H9 (cell line): ENCODE data around the gene PPAT. TPM values are rescaled to one million over a fixed set of nuclear protein-coding genes. Genes with fewer than 3 reads are reported as not detected.

Source experiments
- DNase-seq: peaks from one replicate; pipeline ENCODE4 v3.0.0-alpha.2; 2017
- H2AFZ ChIP-seq: one replicate; pipeline ENCODE4 v1.6.1; 2013; ENCODE audit warnings: mild to moderate bottlenecking, low read length, control low read depth, moderate library complexity
- H2AK5ac ChIP-seq: 2 replicates; pipeline ENCODE4 v1.6.1; 2013; ENCODE audit warnings: low read length, control low read depth, mixed read lengths; ENCODE audit not compliant: insufficient read length
- H2BK120ac ChIP-seq: one replicate; pipeline ENCODE4 v1.6.1; 2013; ENCODE audit warnings: low read depth, mild to moderate bottlenecking, low read length, control low read depth, inconsistent platforms; ENCODE audit not compliant: poor library complexity, severe bottlenecking
- H2BK12ac ChIP-seq: 2 replicates; pipeline ENCODE4 v1.6.1; 2013; ENCODE audit warnings: low read length, control low read depth, mixed read lengths, low read depth; ENCODE audit not compliant: insufficient read length
- H2BK15ac ChIP-seq: 2 replicates; pipeline ENCODE4 v1.6.1; 2013; ENCODE audit warnings: low read depth, low read length, control low read depth
- H2BK20ac ChIP-seq: one replicate; pipeline ENCODE4 v1.6.1; 2013; ENCODE audit warnings: low read depth, mild to moderate bottlenecking, low read length, control low read depth, inconsistent platforms; ENCODE audit not compliant: poor library complexity, severe bottlenecking
- H2BK5ac ChIP-seq: 2 replicates; pipeline ENCODE4 v1.6.1; 2013; ENCODE audit warnings: low read length, control low read depth, mixed read lengths; ENCODE audit not compliant: insufficient read length
- H3K14ac ChIP-seq: 2 replicates; pipeline ENCODE4 v1.6.1; 2013; ENCODE audit warnings: low read length, control low read depth; ENCODE audit not compliant: insufficient read depth
- H3K18ac ChIP-seq: 2 replicates; pipeline ENCODE4 v1.6.1; 2013; ENCODE audit warnings: low read depth, mild to moderate bottlenecking, mixed read lengths, low read length, control low read depth; ENCODE audit not compliant: insufficient read length
- H3K23ac ChIP-seq: 2 replicates; pipeline ENCODE4 v1.6.1; 2013; ENCODE audit warnings: low read length, control low read depth, mixed read lengths, low read depth; ENCODE audit not compliant: insufficient read length
- H3K23me2 ChIP-seq: 2 replicates; pipeline ENCODE4 v1.6.1; 2013; ENCODE audit warnings: low read depth, mild to moderate bottlenecking, mixed read lengths, low read length, control low read depth; ENCODE audit not compliant: insufficient read length, poor library complexity, severe bottlenecking
- H3K27ac ChIP-seq: 2 replicates; pipeline ENCODE4 v1.5.1; 2013; ENCODE audit warnings: low read length, control low read depth, mixed read lengths, low read depth; ENCODE audit not compliant: insufficient read length
- H3K27me3 ChIP-seq: 2 replicates; pipeline ENCODE4 v1.6.1; 2013; ENCODE audit warnings: low read length, control low read depth, inconsistent platforms; ENCODE audit not compliant: insufficient read depth
- H3K4ac ChIP-seq: 2 replicates; pipeline ENCODE4 v1.6.1; 2013; ENCODE audit warnings: low read depth, mild to moderate bottlenecking, control low read depth, inconsistent platforms, low read length, moderate library complexity
- H3K4me1 ChIP-seq: 2 replicates; pipeline ENCODE4 v1.6.1; 2013; ENCODE audit warnings: low read length, control low read depth, inconsistent platforms; ENCODE audit not compliant: insufficient read depth
- H3K4me2 ChIP-seq: 2 replicates; pipeline ENCODE4 v1.6.1; 2013; ENCODE audit warnings: low read length, control low read depth, mixed read lengths; ENCODE audit not compliant: insufficient read length, insufficient read depth
- H3K56ac ChIP-seq: 2 replicates; pipeline ENCODE4 v1.6.1; 2013; ENCODE audit warnings: low read depth, mild to moderate bottlenecking, mixed read lengths, low read length, control low read depth; ENCODE audit not compliant: insufficient read length
- H3K79me1 ChIP-seq: 2 replicates; pipeline ENCODE4 v1.6.1; 2013; ENCODE audit warnings: low read depth, mild to moderate bottlenecking, moderate library complexity, low read length, control low read depth, inconsistent platforms; ENCODE audit not compliant: insufficient read depth, poor library complexity, severe bottlenecking
- H3K79me2 ChIP-seq: 2 replicates; pipeline ENCODE4 v1.6.1; 2013; ENCODE audit warnings: low read length, control low read depth, inconsistent platforms; ENCODE audit not compliant: insufficient read depth
- H3K9ac ChIP-seq: 2 replicates; pipeline ENCODE4 v1.6.1; 2013; ENCODE audit warnings: low read length, control low read depth, mixed read lengths; ENCODE audit not compliant: insufficient read length; ENCODE audit errors: extremely low read depth
- H3K9me3 ChIP-seq: one replicate; pipeline ENCODE4 v1.6.1; 2013; ENCODE audit warnings: low read depth, low read length, inconsistent platforms; ENCODE audit not compliant: control insufficient read depth
- H3T11ph ChIP-seq: one replicate; pipeline ENCODE4 v1.6.1; 2013; ENCODE audit warnings: mild to moderate bottlenecking, low read length, control low read depth, inconsistent platforms
- H4K20me1 ChIP-seq: one replicate; pipeline ENCODE4 v1.6.1; 2013; ENCODE audit not compliant: control insufficient read depth, insufficient read length, insufficient read depth
- H4K5ac ChIP-seq: 2 replicates; pipeline ENCODE4 v1.6.1; 2013; ENCODE audit warnings: low read depth, mild to moderate bottlenecking, mixed read lengths, low read length, control low read depth; ENCODE audit not compliant: insufficient read length
- H4K8ac ChIP-seq: replicated peaks from 2 replicates; pipeline ENCODE4 v1.6.1; 2013; ENCODE audit warnings: low read length, control low read depth, mixed read lengths, low read depth; ENCODE audit not compliant: insufficient read length
- H4K91ac ChIP-seq: 2 replicates; pipeline ENCODE4 v1.6.1; 2013; ENCODE audit warnings: low read depth, mild to moderate bottlenecking, moderate library complexity, mixed read lengths, low read length, control low read depth; ENCODE audit not compliant: insufficient read length
- H3K27ac Mint-ChIP-seq, 3 experiments: 2 replicates in 2 of 3; 3 replicates in 1 of 3; pipeline ENCODE4 v1.8.0; 2020 to 2021; ENCODE audit warnings: mixed read lengths in 3 of 3, mild to moderate bottlenecking in 1 of 3, moderate library complexity in 1 of 3
- H3K27me3 Mint-ChIP-seq: 2 replicates; pipeline ENCODE4 v1.8.0; 2021; ENCODE audit warnings: low read depth, mild to moderate bottlenecking, moderate library complexity, mixed read lengths
- H3K36me3 Mint-ChIP-seq, 3 experiments: 2 replicates in 2 of 3; 3 replicates in 1 of 3; pipeline ENCODE4 v1.8.0; 2020 to 2021; ENCODE audit warnings: low read depth in 3 of 3, mixed read lengths in 3 of 3; ENCODE audit not compliant: insufficient read depth in 1 of 3
- H3K4me1 Mint-ChIP-seq, 2 experiments: 2 replicates each; pipeline ENCODE4 v1.8.0; 2020; ENCODE audit warnings: mixed read lengths in 2 of 2
- H3K4me3 Mint-ChIP-seq, 2 experiments: 2 replicates in 1 of 2; 3 replicates in 1 of 2; pipeline ENCODE4 v1.8.0; 2020 to 2021; ENCODE audit warnings: mild to moderate bottlenecking in 2 of 2, mixed read lengths in 2 of 2, moderate library complexity in 1 of 2
- H3K9me3 Mint-ChIP-seq, 2 experiments: 2 replicates in 1 of 2; 3 replicates in 1 of 2; pipeline ENCODE4 v1.8.0; 2020; ENCODE audit warnings: mild to moderate bottlenecking in 2 of 2, mixed read lengths in 2 of 2, moderate library complexity in 1 of 2
- WGBS: extraction: QIAGEN DNeasy Blood & Tissue Kit; methylation state at CpG from one replicate; pipeline ENCODE4 v1.1.7; 2013; ENCODE audit warnings: missing lambda C conversion rate, low lambda C conversion rate, mixed read lengths; ENCODE audit not compliant: insufficient read length; ENCODE audit errors: extremely low coverage; 5-methylcytosine and 5-hydroxymethylcytosine counted together
- total RNA-seq: library from RNA; stranded (reverse); gene quantifications from 2 replicates; pipeline ENCODE4 v1.2.1, GENCODE V29; 2021
- TF ChIP-seq, protein P1 (sequence below): fragments of 200-600 bp; sonication (generic); conservative IDR thresholded peaks from 3 replicates; pipeline ENCODE4 v1.8.0; 2021; ENCODE audit warnings: antibody characterized with exemption, mild to moderate bottlenecking

PPAT gene
- total RNA-seq, 1 experiment from 2014 or later: 77.1 TPM

GRCh38 chr4:56460085-56460484 is 24.7 kb upstream of the PPAT start:
- no peak for DNase-seq
- Histone ChIP-seq H4K8ac (no peak overlapping the region), H3K79me2 (no peaks in the 10 kb centered on the region), H2BK15ac (no peak overlapping the region), H2BK120ac (no peak overlapping the region), H3K27me3 (no peaks in the 10 kb centered on the region), H3K9me3 (no peaks in the 10 kb centered on the region), H2BK5ac (no peak overlapping the region), H3K18ac (no peak overlapping the region), H2AK5ac (no peak overlapping the region), H4K91ac (no peak overlapping the region), H2AFZ (no peak overlapping the region), H2BK20ac (no peak overlapping the region), H4K20me1 (no peaks in the 10 kb centered on the region), H2BK12ac (no peak overlapping the region), H3K23me2 (no peaks in the 10 kb centered on the region), H3K4me2 (no peak overlapping the region), H3K27ac (no peak overlapping the region), H4K5ac (no peak overlapping the region), H3K4ac (no peak overlapping the region), H3K9ac (no peak overlapping the region), H3K23ac (no peak overlapping the region), H3K4me1 (no peaks in the 10 kb centered on the region), H3K14ac (no peak overlapping the region), H3K56ac (no peak overlapping the region), H3T11ph (no peak overlapping the region), H3K79me1 (no peaks in the 10 kb centered on the region)
- Mint-ChIP-seq H3K36me3 (peaks cover 40 to 79% (median 57%) of the 10 kb centered on the region in 3 experiments), H3K9me3 (no peaks in the 10 kb centered on the region), H3K27me3 (peaks cover 2% of the 10 kb centered on the region; the same call in 1 of the 2 replicates), H3K27ac (peak overlapping the region in 1 of 3 experiments; percentile 67; a peak in 3 of 7 replicates), H3K4me3 (no peak overlapping the region), H3K4me1 (peaks cover 5% of the 10 kb centered on the region in 2 experiments)
- TF ChIP-seq, protein P1, sequence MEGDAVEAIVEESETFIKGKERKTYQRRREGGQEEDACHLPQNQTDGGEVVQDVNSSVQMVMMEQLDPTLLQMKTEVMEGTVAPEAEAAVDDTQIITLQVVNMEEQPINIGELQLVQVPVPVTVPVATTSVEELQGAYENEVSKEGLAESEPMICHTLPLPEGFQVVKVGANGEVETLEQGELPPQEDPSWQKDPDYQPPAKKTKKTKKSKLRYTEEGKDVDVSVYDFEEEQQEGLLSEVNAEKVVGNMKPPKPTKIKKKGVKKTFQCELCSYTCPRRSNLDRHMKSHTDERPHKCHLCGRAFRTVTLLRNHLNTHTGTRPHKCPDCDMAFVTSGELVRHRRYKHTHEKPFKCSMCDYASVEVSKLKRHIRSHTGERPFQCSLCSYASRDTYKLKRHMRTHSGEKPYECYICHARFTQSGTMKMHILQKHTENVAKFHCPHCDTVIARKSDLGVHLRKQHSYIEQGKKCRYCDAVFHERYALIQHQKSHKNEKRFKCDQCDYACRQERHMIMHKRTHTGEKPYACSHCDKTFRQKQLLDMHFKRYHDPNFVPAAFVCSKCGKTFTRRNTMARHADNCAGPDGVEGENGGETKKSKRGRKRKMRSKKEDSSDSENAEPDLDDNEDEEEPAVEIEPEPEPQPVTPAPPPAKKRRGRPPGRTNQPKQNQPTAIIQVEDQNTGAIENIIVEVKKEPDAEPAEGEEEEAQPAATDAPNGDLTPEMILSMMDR: no peak
- no CpG with 5 or more reads among the region's 3 CpGs for WGBS
